Peyer's patch (tissue), 4 donors: Measurements from ENCODE around the gene BUD23.

Experiments used
- CTCF ChIP-seq, 6 experiments: fragments of 450-650 bp in 4 of 6; fragments of 200-600 bp in 2 of 6; sonication (generic) in 1 of 6; IDR thresholded peaks; one replicate each; pipeline ENCODE4 v1.5.1; 2017 to 2019; ENCODE audit warnings: antibody characterized with exemption in 6 of 6, mild to moderate bottlenecking in 3 of 6, moderate library complexity in 1 of 6
- POLR2A ChIP-seq, 2 donors: fragments of 450-650 bp; IDR thresholded peaks; one replicate each; pipeline ENCODE4 v1.5.1; 2017; ENCODE audit warnings: antibody characterized with exemption in 2 of 2, mild to moderate bottlenecking in 2 of 2, moderate library complexity in 2 of 2

GRCh38 chr7:73706126-73707044 lies 23.0 kb downstream of the BUD23 start:
- no peak for TF ChIP-seq POLR2A (IDR thresholded peaks at IDR 0.05)
- TF ChIP-seq CTCF (IDR thresholded peaks at IDR 0.05), result no peak
